Measurements from ENCODE around the gene TMEM175.
"Not testable (repeated sequence)": the region's sequence is repeated elsewhere in the genome, so short reads cannot be mapped to it uniquely, and the experiment has no call there.

TMEM175 gene

GRCh38 chr4:995311-996026 lies 63.2 kb downstream of the TMEM175 start:
- Mint-ChIP-seq H3K36me3 (ENCODE audit: low read depth) (no peaks in the 10 kb centered on the region), H3K4me1 (peaks cover 5% of the 10 kb centered on the region), H3K9me3 (no peaks in the 10 kb centered on the region), H3K4me3 (peak overlapping the region in 2 of 3 experiments; percentile 54 to 71), H3K27me3 (ENCODE audit: low read depth) (peaks cover 44% of the 10 kb centered on the region), H3K27ac (peak overlapping the region in 1 of 3 experiments; percentile 41)
- no peak for TF ChIP-seq CTCF (IDR thresholded peaks at IDR 0.05; ENCODE audit: unreplicated experiment in 3 of 3)

GRCh38 chr4:996030-996996 lies 64.1 kb downstream of the TMEM175 start:
- H3K4me1 Mint-ChIP-seq: peaks cover 5% of the 10 kb centered on the region
- H3K36me3 Mint-ChIP-seq (ENCODE audit: low read depth): no peaks in the 10 kb centered on the region
- H3K9me3 Mint-ChIP-seq: no peaks in the 10 kb centered on the region
- H3K4me3 Mint-ChIP-seq: peak overlapping the region; percentile 10 to 53 (median 46)
- peak overlapping the region in 1 of 3 experiments; percentile 41 for H3K27ac Mint-ChIP-seq
- peaks cover 50% of the 10 kb centered on the region for H3K27me3 Mint-ChIP-seq (ENCODE audit: low read depth)
- TF ChIP-seq CTCF (IDR thresholded peaks at IDR 0.05; ENCODE audit: unreplicated experiment in 3 of 3): no peak

- peaks cover 54% of the 10 kb centered on the region for H3K27me3 Mint-ChIP-seq (ENCODE audit: low read depth)
- no peak for TF ChIP-seq CTCF (IDR thresholded peaks at IDR 0.05; ENCODE audit: unreplicated experiment in 3 of 3)
- no peak overlapping the region for H3K27ac Mint-ChIP-seq
- H3K4me1 Mint-ChIP-seq: peaks cover 5% of the 10 kb centered on the region
- H3K9me3 Mint-ChIP-seq: no peaks in the 10 kb centered on the region
- no peaks in the 10 kb centered on the region for H3K36me3 Mint-ChIP-seq (ENCODE audit: low read depth)
- peak overlapping the region; percentile 4 to 53 (median 46) for H3K4me3 Mint-ChIP-seq
Measured at GRCh38 chr4:996997-997374, 64.7 kb downstream of the TMEM175 start.

GRCh38 chr4:997375-998071 lies 65.3 kb downstream of the TMEM175 start:
- no peak overlapping the region for H3K27ac Mint-ChIP-seq
- H3K4me1 Mint-ChIP-seq: peaks cover 5% of the 10 kb centered on the region
- H3K9me3 Mint-ChIP-seq: no peaks in the 10 kb centered on the region
- H3K27me3 Mint-ChIP-seq (ENCODE audit: low read depth): peaks cover 58% of the 10 kb centered on the region
- peak overlapping the region in 2 of 3 experiments; percentile 41 to 52 for H3K4me3 Mint-ChIP-seq
- no peaks in the 10 kb centered on the region for H3K36me3 Mint-ChIP-seq (ENCODE audit: low read depth)
- TF ChIP-seq CTCF (IDR thresholded peaks at IDR 0.05; ENCODE audit: unreplicated experiment in 3 of 3): no peak

- H3K27me3 Mint-ChIP-seq (ENCODE audit: low read depth): peaks cover 58% of the 10 kb centered on the region
- H3K27ac Mint-ChIP-seq: no peak overlapping the region
- no peak for TF ChIP-seq CTCF (IDR thresholded peaks at IDR 0.05; ENCODE audit: unreplicated experiment in 3 of 3)
- peaks cover 5% of the 10 kb centered on the region for H3K4me1 Mint-ChIP-seq
- H3K36me3 Mint-ChIP-seq (ENCODE audit: low read depth): no peaks in the 10 kb centered on the region
- peak overlapping the region; percentile 41 to 53 (median 52) for H3K4me3 Mint-ChIP-seq
- H3K9me3 Mint-ChIP-seq: no peaks in the 10 kb centered on the region
Measured at GRCh38 chr4:998096-998691, 65.9 kb downstream of the TMEM175 start.

GRCh38 chr4:999240-999863 lies 67.1 kb downstream of the TMEM175 start:
- not testable (repeated sequence) for H3K9me3 Mint-ChIP-seq; H3K4me1 Mint-ChIP-seq; H3K27ac Mint-ChIP-seq; H3K36me3 Mint-ChIP-seq (ENCODE audit: low read depth)
- Mint-ChIP-seq H3K4me3 (peak overlapping the region; percentile 9 to 71 (median 67)), H3K27me3 (ENCODE audit: low read depth) (peaks cover 69% of the 10 kb centered on the region)
